Stimulated activated CD8-positive, alpha-beta memory T cell treated with anti-CD3 and anti-CD28 coated beads, Interleukin-15, amount 100 ng/mL, for 4 hours (primary cell): ENCODE data around the gene ZNF474.

Experiments
- DNase-seq, 2 donors: peaks; one replicate each; pipeline ENCODE4 v3.0.0-alpha.2; 2020; ENCODE audit warnings: low read depth in 2 of 2

ZNF474 gene

GRCh38 chr5:122180863-122181548 lies 51.7 kb downstream of the ZNF474 start:
- DNase-seq = no peak

- no peak for DNase-seq
Measured at GRCh38 chr5:122181863-122182262, 52.5 kb downstream of the ZNF474 start.

- DNase-seq = no peak
Measured at GRCh38 chr5:122182491-122182921, 53.2 kb downstream of the ZNF474 start.

GRCh38 chr5:122183098-122183787 lies 53.9 kb downstream of the ZNF474 start:
- no peak for DNase-seq

GRCh38 chr5:122183788-122184170 lies 54.4 kb downstream of the ZNF474 start:
- DNase-seq = no peak

GRCh38 chr5:122184676-122185255 lies 55.4 kb downstream of the ZNF474 start:
- DNase-seq = no peak

- no peak for DNase-seq
Measured at GRCh38 chr5:122187426-122187825, 58.1 kb downstream of the ZNF474 start.

GRCh38 chr5:122190156-122190555 lies 60.8 kb downstream of the ZNF474 start:
- no peak for DNase-seq

- no peak for DNase-seq
Measured at GRCh38 chr5:122192497-122193496, 63.5 kb downstream of the ZNF474 start.

GRCh38 chr5:122195802-122196394 lies 66.6 kb downstream of the ZNF474 start:
- no peak for DNase-seq

GRCh38 chr5:122199146-122199545 lies 69.8 kb downstream of the ZNF474 start:
- no peak for DNase-seq

- no peak for DNase-seq
Measured at GRCh38 chr5:122200450-122200849, 71.1 kb downstream of the ZNF474 start.

- no peak for DNase-seq
Measured at GRCh38 chr5:122200865-122201264, 71.5 kb downstream of the ZNF474 start.

- DNase-seq = no peak
Measured at GRCh38 chr5:122201365-122201764, 72.0 kb downstream of the ZNF474 start.

GRCh38 chr5:122202952-122203351 lies 73.6 kb downstream of the ZNF474 start:
- no peak for DNase-seq
